ENCODE data around the gene TRAM1L1.

Gene TRAM1L1

GRCh38 chr4:117084866-117085701 lies at the start of gene TRAM1L1:
Gene TRAM1L1, minus strand, starts transcription at chr4:117085576. Its CDS starts 183 bp downstream, at chr4:117085393.
- DNase-seq (ENCODE audit: low read depth), result peak; percentile 68

- DNase-seq (ENCODE audit: low read depth), result peak; percentile 71
Measured at GRCh38 chr4:117134386-117134785, 49.0 kb upstream of the TRAM1L1 start.

- DNase-seq (ENCODE audit: low read depth), result no peak
Measured at GRCh38 chr4:117096886-117097285, 11.5 kb upstream of the TRAM1L1 start.

GRCh38 chr4:117096462-117096861 lies 11.1 kb upstream of the TRAM1L1 start:
- DNase-seq (ENCODE audit: low read depth), result no peak

- no peak for DNase-seq (ENCODE audit: low read depth)
Measured at GRCh38 chr4:117093571-117093970, 8.2 kb upstream of the TRAM1L1 start.

- no peak for DNase-seq (ENCODE audit: low read depth)
Measured at GRCh38 chr4:117077760-117078159, 7.6 kb downstream of the TRAM1L1 start.

GRCh38 chr4:117068120-117068519 lies 17.3 kb downstream of the TRAM1L1 start:
- DNase-seq (ENCODE audit: low read depth), result no peak

GRCh38 chr4:117063961-117064696 lies 21.2 kb downstream of the TRAM1L1 start:
- peak; percentile 60 for DNase-seq (ENCODE audit: low read depth)

GRCh38 chr4:117042962-117043361 lies 42.4 kb downstream of the TRAM1L1 start:
- no peak for DNase-seq (ENCODE audit: low read depth)

Data from ELR (cell line).